GM18520 (cell line): Measurements from ENCODE around the gene RAB3C.

Source experiments
- ATAC-seq: cut with Tn5 transposase; IDR thresholded peaks from one replicate; pipeline ENCODE4 v1.9.1; 2021; ENCODE audit not compliant: unreplicated experiment

RAB3C gene

GRCh38 chr5:58813855-58814254 is 231.0 kb downstream of the RAB3C start:
- no peak for ATAC-seq

- no peak for ATAC-seq
These were observed 233.4 kb downstream of the RAB3C start for GRCh38 chr5:58816181-58816731.

GRCh38 chr5:58818465-58818864 is 235.6 kb downstream of the RAB3C start:
- no peak for ATAC-seq

- ATAC-seq: no peak
These were observed 242.6 kb downstream of the RAB3C start for GRCh38 chr5:58825441-58825840.

GRCh38 chr5:58825899-58826298 is 243.0 kb downstream of the RAB3C start:
- no peak for ATAC-seq

- no peak for ATAC-seq
These were observed 244.6 kb downstream of the RAB3C start for GRCh38 chr5:58827463-58827862.

- ATAC-seq: no peak
These were observed 245.4 kb downstream of the RAB3C start for GRCh38 chr5:58828258-58828657.

- no peak for ATAC-seq
These were observed 251.7 kb downstream of the RAB3C start for GRCh38 chr5:58834242-58835225.

- ATAC-seq: no peak
These were observed 253.5 kb downstream of the RAB3C start for GRCh38 chr5:58836351-58836750.

GRCh38 chr5:58838729-58839128 is 255.9 kb downstream of the RAB3C start:
- no peak for ATAC-seq

GRCh38 chr5:58842852-58843251 is 260.0 kb downstream of the RAB3C start:
- ATAC-seq: no peak

GRCh38 chr5:58844395-58844794 is 261.5 kb downstream of the RAB3C start:
- no peak for ATAC-seq

- no peak for ATAC-seq
These were observed 264.2 kb downstream of the RAB3C start for GRCh38 chr5:58847041-58847440.

GRCh38 chr5:58849223-58849622 is 266.3 kb downstream of the RAB3C start:
- ATAC-seq: no peak

GRCh38 chr5:58849921-58850667 is 267.2 kb downstream of the RAB3C start:
- no peak for ATAC-seq

GRCh38 chr5:58851153-58851552 is 268.3 kb downstream of the RAB3C start:
- no peak for ATAC-seq

GRCh38 chr5:58851571-58851970 is 268.7 kb downstream of the RAB3C start:
- no peak for ATAC-seq

- no peak for ATAC-seq
These were observed 269.7 kb downstream of the RAB3C start for GRCh38 chr5:58852566-58852965.

GRCh38 chr5:58854441-58854840 is 271.6 kb downstream of the RAB3C start:
- no peak for ATAC-seq

- no peak for ATAC-seq
These were observed 273.2 kb downstream of the RAB3C start for GRCh38 chr5:58855851-58856739.

- no peak for ATAC-seq
These were observed 274.7 kb downstream of the RAB3C start for GRCh38 chr5:58857609-58858008.
